GM21390 (cell line): Measurements from ENCODE around the gene UGDH.
A peak's percentile ranks its signal among the peaks of the same experiment; 100 is the strongest.

Source experiments
- ATAC-seq: cut with Tn5 transposase; IDR thresholded peaks from one replicate; pipeline ENCODE4 v1.9.1; 2021; ENCODE audit not compliant: unreplicated experiment

Gene UGDH

GRCh38 chr4:39497909-39498726 is 29.1 kb downstream of the UGDH start:
- no peak for ATAC-seq

GRCh38 chr4:39495446-39496213 is 31.6 kb downstream of the UGDH start:
- no peak for ATAC-seq

- ATAC-seq = no peak
Observed at GRCh38 chr4:39494354-39494753, 32.9 kb downstream of the UGDH start.

DNA sequence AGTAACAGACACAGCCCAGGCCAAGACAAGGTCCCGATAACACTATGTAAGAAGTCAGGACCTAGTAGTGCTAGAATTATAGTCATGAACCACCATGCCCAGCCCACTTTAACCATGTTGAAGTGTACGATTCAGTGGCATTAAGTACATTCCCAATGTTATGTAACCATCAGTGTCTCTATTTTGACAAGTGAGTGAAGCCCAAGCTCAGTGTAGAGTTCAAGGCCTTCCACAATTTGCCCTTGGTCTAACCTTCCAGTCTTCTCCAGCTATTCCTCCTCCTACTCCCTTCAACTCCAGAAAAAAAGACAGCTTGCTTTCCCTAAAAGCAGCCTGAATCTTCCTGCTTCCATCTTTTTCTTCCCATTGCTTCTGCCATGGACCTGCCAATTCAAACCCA is 36.9 kb downstream of the UGDH start:
- ATAC-seq = no peak

DNA sequence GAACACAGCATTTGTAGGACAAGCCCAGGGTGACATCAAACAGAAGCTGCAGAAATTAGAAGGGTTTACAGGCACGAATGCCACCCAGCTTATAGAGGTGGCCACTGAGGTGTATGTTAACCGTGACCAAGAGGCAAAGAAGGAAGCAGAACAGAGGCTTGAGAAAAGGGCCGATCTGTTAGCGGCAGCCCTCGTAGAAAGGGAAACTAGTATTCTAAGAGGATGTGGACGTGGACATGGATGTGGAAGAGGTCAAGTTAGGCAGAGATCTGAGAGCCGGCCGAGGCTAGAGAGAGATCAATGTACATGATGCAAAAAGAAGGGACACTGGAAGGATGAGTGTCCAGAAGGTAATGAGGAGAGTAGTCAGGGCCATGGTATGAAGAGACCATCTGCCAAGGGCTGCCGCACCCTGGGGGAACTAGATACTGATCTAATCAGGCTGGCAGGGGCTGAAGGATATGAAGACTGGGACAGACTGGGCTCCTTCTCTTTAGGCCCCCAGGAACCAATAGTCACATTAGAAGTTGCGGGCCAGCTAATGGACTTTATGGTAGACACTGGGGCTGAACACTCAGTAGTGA is 40.9 kb downstream of the UGDH start:
- ATAC-seq = no peak

- ATAC-seq = no peak
Observed at GRCh38 chr4:39484582-39485272, 42.5 kb downstream of the UGDH start.

GRCh38 chr4:39480902-39481695 is 46.1 kb downstream of the UGDH start:
- ATAC-seq = no peak

- ATAC-seq = no peak
Observed at GRCh38 chr4:39480251-39480650, 47.0 kb downstream of the UGDH start.

GRCh38 chr4:39476187-39476895 is 50.9 kb downstream of the UGDH start:
- ATAC-seq = no peak

- no peak for ATAC-seq
Observed at GRCh38 chr4:39472396-39472795, 54.8 kb downstream of the UGDH start.

GRCh38 chr4:39470402-39470801 is 56.8 kb downstream of the UGDH start:
- ATAC-seq = no peak

- ATAC-seq = peak; percentile 79
Observed at GRCh38 chr4:39469429-39470077, 57.7 kb downstream of the UGDH start.

DNA sequence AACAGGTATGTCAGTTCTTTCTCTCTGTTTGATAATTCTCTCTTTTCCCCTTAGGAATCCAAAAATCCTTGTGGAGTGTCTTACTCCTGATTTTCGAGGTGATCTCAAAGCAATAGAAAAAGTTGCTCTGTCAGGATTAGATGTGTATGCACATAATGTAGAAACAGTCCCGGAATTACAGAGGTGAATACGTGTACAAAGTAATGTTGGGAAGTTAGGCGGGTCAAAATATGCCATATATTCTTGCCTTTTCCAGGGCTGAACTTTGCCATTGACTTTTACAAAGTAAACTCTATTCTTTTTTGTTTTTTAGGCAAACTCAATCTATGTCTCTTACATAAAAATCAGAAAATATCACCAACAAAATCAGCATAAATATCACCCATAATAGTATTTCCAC is 59.8 kb downstream of the UGDH start:
- ATAC-seq = no peak

GRCh38 chr4:39466747-39467146 is 60.5 kb downstream of the UGDH start:
- ATAC-seq = no peak

GRCh38 chr4:39464886-39465501 is 62.2 kb downstream of the UGDH start:
- no peak for ATAC-seq

DNA sequence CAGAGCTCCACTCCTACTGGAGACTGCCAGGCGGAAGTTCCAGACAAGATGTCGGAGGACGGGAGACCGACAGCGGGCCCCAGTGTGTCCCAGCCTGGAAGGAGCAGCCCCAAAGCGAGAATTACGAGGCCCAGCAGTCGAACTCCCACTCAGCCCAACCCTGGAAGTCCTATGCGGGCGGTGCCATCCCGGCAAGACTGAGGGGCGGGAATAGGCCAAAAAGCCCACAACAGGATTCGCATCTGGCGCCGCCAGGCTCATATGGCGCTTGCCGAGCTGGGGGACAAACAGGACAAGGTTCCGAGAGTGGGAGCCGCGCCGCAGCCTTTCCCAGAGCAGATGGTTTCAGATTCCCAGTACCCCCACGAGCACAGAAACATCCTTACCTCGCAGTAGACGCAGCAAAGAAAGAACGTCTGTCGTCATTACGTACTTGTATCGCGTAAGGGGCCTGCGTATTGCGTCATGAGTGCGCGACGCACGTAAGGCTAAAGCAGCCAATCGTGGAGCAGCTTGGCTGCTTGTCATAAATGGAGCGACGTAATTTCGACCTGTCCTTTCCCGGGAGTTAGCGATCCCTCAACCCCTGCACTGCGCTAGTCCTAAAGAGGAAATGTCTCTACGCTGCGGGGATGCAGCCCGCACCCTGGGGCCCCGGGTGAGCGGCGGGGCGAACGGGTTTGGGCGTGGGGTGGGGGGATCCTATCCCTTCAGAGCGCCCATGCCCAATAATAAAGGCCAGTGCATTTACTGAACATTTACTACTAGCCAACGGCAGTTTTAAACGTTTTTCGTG is 68.5 kb downstream of the UGDH start, which contains the start of the genes LIAS and RPL9:
Gene LIAS, plus strand, starts transcription at position 552 of the 796 bp plus-strand sequence. Its CDS starts 62 bp downstream, at position 614.
Gene RPL9, minus strand, starts transcription at position 418 of the 796 bp plus-strand sequence. CDS start 483 bp downstream, outside the sequence.
- peak; percentile 87 for ATAC-seq

DNA sequence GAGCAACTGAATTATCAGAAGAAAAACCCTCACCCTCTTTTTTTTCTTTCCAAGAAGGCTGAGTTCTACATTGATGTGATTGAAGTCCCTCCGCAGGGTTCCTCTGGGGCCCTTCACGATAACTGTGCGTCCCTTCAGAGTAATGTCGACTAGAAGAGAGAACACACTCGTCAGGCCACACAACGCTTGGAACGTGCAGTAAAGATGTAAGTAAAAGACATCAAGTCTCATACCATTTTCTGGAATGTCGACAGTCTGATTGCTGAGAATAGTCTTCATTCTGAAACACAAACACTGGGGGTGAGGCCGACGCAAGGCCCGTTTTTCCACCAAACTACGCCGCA is 69.1 kb downstream of the UGDH start:
- ATAC-seq = peak; percentile 2
